Measurements from ENCODE around the gene CDH22.

GRCh38 chr20:46129955-46130481, 178.3 kb downstream of the CDH22 start:
- no peak for TF ChIP-seq CTCF (conservative IDR thresholded peaks at IDR 0.05 in 1 of 2, IDR thresholded peaks at IDR 0.05 in 1 of 2; ENCODE audit: extremely low read depth in 1 of 2, insufficient read depth in 1 of 2, low read depth in 1 of 2, low read length in 2 of 2)
- no peak for TF ChIP-seq EZH2 (IDR thresholded peaks at IDR 0.05; ENCODE audit: borderline replicate concordance, low read length)

Measured in mammary epithelial cell (primary cell).